HG02970 (cell line): ENCODE results near the gene RAB33B.
"Not testable (repeated sequence)": the region's sequence is repeated elsewhere in the genome, so short reads cannot be mapped to it uniquely, and the experiment has no call there.

Experiments
- ATAC-seq: cut with Tn5 transposase; IDR thresholded peaks from one replicate; pipeline ENCODE4 v1.9.1; 2021; ENCODE audit warnings: mild to moderate bottlenecking, moderate library complexity, moderate number of reproducible peaks; ENCODE audit not compliant: unreplicated experiment, low FRiP score

Gene RAB33B

DNA sequence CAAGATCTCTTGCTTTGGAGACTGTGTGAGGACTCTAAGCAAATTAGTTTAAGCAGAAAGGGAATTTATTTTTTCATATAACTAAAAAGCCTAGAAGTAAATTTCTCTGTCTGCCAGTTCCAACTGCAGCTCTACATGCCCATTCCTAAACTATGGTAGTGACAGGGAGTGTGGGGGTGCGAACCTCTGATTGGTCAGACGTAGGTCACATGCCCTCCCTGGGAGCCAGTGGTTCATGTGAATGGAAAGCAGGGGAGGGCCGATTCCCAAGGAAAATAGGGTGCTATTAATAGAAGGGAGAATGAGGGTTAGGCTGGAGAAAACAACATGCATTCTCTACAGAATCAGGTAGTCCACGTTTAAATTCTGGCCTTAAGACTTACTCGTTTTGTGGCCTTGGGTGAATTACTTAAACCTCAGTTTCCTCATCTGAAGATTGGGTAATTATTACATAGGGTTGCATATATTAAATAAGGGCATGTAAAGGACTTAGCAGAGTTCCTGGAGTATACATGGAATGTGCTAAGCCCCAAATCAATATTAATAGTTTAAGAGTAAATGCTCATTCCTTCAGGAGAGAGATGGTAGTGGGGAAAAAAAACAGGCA is 7.2 kb downstream of the RAB33B start:
- no peak for ATAC-seq

DNA sequence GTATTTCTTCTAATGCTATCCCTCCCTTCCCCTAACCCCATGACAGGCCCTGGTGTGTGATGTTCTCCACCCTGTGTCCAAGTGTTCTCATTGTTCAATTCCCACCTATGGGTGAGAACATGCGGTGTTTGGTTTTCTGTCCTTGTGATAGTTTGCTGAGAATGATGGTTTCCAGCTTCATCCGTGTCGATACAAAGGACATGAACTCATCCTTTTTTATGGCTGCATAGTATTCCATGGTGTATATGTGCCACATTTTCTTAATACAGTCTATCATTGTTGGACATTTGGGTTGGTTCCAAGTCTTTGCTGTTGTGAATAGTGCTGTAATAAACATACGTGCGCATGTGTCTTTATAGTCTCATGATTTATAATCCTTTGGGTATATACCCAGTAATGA is 10.6 kb downstream of the RAB33B start:
- ATAC-seq = not testable (repeated sequence)

DNA sequence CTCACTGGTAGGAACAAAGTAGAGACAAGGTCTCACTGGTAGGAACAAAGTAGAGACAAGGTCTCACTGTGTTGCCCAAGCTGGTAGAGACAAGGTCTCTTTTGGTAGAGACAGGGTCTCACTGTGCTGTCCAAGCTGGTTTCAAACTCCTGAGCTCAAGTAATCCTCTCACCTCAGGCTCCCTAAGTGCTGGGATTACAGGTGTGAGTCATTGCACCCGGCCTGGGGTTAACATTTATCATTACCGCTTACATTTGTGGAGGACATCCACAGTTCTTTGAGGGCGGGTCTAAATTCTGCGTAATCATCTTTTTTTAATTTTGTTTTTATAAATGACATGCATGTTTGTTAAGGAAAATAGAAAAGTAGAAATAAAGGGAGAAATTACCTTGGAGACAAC is 12.0 kb downstream of the RAB33B start:
- no peak for ATAC-seq

DNA sequence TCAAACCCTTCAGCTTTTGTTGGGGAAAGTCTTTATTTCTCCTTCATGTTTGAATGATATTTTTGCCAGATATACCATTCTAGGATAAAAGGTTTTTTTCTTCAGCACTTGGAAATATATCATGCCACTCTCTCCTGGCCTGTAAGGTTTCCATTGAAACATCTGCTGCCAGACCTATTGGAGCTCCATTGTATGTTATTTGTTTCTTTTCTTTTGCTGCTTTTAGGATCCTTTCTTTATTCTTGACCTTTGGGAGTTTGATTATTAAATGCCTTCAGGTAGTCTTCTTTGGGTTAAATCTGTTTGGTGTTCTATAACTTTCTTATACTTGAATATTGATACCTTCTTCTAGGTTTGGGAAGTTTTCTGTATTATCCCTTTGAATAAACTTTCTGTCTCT is 14.8 kb downstream of the RAB33B start:
- ATAC-seq = not testable (repeated sequence)

DNA sequence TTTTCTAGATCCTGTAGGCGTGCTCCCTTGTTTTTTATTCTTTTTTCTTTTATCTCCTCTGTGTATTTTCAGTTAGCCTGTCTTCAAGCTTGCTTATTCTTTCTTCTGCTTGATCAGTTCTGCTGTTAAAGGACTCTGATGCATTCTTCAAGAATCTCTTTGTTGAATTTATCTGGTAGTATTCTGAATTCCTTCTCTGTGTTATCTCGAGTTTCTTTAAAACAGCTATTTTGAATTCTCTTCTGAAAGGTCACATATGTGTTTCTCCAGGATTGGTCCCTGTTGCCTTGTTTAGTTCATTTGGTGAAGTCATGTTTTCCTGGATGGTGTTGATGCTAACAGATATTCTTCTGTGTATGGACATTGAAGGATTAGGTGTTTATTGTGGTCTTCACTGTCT is 15.3 kb downstream of the RAB33B start:
- no peak for ATAC-seq

DNA sequence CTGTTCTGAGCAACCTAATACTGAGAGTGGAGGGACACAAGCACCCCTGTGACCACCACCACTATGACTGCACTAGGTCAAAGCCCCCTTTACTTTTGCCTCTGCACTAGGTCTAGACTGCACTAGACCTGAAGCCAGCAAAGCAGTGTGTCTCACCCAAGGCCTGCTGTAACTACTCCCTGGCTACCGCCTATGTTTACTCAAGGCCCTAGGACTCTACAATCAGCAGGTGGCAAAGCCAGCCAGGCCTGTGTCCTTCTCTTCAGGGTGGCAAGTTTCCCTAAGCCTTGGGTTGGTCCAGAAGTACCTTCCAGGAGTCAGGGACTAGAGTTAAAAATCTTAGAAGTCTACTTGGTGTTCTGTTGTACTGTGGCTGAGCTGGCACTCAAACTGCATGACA is 15.9 kb downstream of the RAB33B start:
- no peak for ATAC-seq

DNA sequence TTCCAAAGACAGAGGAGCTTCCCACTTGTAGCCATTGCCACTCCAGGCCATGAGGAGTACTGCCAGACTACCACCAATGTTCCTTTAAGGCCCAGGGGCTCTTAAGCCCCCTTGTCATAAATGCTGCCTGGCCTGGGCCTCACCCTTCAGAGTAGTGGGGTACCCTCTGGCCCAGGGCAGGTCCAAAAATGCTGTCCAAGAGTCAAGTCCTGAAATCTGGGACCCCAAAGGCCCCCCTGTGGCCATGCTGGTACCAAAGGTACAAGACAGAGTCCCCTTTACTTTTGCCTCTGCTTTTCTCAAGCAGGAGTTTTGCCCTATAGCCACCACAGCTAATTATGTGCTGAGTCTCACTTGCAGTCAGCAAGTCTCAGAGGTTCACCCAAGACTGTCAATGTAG is 16.4 kb downstream of the RAB33B start:
- no peak for ATAC-seq

DNA sequence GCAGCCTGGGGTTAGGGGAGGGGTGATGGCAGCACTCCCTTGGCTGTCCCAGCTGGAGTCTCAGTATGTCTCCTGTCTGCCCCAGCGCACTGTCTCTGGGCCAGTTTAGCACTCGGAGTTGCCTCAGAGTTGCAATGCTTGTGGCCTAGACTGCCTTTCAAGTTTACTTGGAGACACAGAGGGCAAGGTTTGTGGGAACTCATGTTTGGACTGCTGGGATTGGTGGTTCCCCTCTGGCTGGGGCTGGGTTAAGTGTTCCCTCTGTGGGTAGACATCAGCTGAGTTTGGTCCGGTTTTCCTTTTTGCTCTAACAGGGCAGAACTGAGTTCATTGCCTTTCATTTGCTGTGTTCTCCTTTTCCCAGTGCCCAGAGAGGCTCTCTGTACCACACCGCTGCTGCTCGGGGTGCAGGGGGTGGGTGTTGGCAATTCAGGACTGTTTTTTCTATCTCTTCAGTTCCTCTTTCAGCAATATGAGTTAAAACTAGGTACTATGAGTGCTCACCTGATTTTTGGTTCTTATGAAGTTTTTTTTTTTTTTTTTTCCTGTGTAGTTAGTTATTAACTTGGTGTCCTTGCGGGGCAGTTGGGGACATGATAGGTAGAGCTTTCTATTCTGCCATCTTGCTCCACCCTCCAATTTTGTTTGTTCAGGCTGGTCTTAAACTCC is 17.2 kb downstream of the RAB33B start:
- no peak for ATAC-seq

DNA sequence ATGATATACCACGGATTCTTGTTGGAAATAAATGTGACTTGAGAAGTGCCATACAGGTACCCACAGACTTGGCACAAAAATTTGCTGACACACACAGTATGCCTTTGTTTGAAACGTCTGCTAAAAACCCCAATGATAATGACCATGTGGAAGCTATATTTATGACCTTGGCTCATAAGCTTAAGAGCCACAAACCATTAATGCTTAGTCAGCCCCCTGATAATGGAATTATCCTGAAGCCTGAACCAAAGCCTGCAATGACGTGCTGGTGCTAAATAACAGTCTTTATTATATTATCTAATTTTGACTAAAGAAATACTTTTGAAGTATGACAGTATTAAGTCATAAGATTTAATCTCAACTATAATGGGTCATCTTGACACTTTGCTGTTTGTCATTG is 18.9 kb downstream of the RAB33B start:
- no peak for ATAC-seq

DNA sequence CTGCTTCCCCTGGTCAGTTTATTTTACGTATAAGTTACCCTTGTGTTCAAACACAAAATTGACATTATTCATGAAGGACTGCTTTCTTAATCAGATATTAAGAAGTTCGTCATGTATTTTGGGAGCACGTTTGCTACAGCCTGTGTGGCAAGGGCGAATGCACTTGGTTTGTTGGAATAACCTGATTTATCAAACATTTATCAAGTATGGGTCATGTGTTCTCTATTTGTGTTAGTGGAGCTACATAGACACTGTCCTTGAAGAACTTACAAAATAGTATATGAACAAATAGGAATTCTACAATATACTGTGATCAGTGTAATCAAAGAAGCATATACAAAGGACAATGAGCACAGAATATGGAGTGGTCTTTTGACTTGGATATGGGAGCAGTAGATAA is 22.4 kb downstream of the RAB33B start:
- ATAC-seq = no peak

DNA sequence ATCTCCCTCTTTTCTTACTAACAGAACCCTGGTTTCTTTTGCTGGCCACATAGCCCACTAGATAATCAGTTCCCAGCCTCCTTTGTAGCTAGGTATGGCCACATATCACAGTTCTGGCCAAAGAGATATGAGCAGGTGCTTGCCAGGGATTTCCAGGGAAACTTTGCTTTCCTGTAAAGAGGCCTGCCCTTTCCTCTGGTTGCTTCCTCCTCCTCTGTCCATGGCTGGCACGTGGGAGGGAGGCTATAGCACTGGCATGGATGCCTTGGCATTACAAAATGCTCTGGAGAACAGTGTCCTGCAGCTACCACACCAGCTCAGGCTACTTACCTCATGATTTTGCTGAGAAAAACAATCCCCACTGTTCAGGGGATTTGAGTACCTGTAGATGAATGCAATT is 27.5 kb downstream of the RAB33B start:
- no peak for ATAC-seq

DNA sequence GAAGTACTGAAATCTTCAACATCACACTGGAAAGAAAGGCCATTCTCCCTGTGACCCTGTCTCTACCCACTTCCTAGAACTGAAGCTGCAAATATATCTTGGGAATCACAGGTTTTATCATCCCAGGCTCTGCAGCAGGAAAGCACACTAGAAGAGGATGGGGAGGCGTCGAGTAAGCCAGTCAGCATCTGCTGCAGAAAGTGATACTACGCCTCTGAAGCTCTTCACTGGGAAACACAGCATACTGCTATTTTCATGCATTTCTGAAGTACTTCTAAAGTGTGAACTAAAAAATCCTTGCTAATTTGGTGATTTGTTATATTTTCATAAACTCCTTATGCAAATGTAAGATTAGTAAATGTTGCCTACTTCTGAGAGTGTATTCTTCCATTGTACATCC is 29.1 kb downstream of the RAB33B start:
- ATAC-seq = no peak

DNA sequence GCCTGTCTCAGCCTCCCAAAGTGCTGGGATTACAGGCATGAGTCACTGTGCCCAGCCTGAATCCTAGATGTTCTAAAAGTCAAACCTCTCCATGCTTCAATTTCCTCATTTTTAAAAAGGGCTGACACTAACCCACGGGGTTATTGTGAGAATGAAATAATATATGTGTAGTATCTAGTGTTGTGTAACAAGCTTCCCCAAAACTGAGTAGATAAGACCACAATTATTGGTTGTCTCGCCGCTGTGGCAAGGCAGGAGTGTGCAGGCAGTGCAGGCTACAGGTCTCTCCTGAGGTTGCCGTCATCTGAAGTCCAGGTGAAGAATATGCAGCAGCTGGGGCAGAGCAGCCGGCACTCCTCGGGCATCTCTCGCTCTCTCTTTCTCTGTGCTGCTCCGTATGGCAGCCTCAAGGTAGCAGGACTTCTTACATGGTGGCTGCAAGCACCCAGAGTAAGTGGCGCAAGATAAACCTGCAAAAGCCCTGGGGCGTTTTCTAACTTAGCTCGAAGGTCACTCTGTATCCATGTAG is 30.9 kb downstream of the RAB33B start:
- no peak for ATAC-seq

DNA sequence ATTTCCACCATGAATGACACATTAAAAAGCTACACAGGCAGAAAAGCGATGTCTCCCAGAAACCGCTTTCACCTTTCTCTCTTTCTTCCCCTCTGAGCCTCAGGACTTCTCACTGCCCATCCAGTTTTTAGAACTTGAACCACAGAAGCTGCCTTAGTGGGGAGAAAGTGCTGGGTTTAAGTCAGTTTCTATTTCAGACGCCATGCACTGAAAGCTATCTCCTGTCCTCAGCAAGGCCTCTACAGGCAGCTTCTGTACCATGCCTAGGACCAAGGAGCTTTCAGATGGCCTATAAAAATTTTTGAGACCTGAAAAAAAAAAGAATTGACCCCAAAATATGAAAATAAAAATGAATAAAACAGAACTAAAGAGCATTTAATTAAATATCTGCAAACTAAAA is 34.5 kb downstream of the RAB33B start:
- ATAC-seq = no peak

DNA sequence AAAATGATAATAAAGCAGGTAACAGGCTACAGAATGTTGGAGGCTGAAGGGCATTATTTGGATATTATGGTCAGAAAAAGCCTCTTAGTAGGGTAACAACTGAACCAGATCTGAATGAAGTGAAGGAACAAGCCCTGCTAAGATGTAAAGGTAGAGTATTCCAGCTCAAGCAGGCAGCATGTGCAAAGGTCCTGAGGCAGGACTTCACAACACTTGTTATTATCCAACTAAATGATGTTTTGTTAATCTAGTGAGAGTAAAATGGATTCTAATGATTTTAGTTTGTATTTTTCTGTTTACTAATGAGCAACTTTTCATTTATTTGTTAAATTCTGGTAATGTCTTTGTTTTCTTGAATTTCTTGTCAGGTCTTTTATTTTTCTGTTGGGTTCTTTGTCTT is 35.7 kb downstream of the RAB33B start:
- no peak for ATAC-seq

DNA sequence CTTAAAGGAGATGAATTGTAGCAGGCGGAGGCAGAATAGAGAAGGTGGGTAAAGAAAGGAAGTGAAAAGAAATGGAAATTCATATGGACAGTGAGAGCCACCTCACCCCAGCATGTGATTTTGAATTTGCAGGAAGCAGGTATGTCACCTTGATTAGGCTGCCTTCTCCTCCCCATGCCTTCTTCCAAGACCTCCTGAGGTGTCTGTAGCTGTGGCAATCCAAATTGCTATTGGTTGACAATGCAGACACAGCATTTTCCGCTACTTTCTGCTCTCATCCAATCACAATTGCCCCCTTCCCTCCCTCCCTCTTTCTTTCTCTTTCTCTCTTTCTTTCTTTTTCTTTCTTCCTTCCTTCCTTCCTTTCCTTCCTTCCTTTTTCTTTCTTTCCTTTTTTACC is 38.5 kb downstream of the RAB33B start:
- no peak for ATAC-seq

DNA sequence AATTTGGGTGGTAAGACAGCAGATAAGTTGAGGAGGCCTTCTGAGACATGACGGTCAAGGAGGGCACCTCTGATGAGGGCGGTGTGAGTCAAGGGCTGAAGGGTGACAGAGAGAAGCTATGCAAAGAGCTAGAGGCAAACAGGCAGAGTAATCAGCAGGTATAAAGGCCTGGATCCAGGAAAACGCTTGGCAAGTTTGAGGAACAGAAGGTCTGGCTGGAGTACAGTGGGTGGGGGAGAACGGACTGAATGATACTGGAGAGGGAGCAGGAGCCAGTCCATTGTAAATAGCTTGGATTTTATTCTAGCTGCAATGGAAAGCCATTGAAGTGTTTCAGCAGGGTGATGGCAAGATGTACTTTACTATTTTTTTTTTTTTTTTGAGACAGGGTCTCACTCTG is 39.3 kb downstream of the RAB33B start:
- ATAC-seq = no peak

DNA sequence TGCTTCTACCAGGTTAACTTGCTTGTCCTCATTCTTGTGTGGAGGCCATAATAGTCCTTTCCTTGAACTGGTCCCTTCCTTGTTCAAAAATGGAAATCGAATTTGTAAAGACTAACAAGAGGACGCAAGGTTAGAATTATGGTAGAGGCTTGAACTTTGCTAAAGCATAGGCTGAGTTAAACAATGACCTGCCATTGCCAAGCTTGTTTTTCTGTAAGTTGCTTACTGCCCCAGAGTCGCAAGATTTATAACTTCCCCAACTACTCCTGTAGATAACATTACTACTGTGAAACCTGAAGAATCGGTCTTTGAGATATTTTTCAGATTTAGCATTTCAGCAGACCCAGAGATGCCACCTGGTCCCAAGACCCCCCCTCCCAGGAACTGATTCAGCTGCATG is 45.3 kb downstream of the RAB33B start:
- no peak for ATAC-seq

DNA sequence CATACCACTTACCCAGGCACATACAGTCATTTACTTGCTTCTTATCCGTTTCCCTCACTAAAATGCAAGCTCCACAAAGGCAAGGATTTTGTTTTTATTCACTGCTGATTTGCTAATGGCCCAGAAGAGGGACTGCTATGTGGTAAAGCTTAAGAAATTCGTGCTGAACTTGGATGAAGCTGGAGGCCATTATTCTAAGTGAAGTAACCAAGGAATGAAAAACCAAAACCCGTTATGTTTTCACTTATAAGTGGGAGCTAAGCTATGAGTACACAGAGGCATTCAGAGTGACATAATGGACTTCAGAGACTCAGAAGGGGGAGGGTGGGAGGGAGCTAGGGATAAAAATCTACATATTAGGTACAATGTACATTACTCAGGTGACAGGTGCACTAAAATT is 47.2 kb downstream of the RAB33B start:
- no peak for ATAC-seq

DNA sequence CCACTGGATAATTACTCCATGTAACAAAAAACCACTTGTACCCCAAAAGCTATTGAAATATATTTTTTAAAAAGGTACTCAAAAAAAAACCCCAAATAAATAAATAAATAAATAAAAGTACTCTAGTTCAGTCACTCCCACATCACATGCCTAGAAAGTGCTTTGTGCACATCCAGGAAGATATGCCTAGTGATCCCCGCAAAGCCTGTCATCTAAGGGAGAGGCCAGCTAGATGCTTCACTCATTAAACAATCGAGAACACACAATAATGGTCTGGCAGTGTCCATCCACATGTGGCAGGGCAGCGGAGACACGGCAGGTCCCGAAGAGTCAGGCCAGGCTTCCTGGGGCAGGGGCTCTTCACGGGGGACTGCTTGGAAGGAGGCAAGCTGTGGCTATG is 47.6 kb downstream of the RAB33B start:
- no peak for ATAC-seq

DNA sequence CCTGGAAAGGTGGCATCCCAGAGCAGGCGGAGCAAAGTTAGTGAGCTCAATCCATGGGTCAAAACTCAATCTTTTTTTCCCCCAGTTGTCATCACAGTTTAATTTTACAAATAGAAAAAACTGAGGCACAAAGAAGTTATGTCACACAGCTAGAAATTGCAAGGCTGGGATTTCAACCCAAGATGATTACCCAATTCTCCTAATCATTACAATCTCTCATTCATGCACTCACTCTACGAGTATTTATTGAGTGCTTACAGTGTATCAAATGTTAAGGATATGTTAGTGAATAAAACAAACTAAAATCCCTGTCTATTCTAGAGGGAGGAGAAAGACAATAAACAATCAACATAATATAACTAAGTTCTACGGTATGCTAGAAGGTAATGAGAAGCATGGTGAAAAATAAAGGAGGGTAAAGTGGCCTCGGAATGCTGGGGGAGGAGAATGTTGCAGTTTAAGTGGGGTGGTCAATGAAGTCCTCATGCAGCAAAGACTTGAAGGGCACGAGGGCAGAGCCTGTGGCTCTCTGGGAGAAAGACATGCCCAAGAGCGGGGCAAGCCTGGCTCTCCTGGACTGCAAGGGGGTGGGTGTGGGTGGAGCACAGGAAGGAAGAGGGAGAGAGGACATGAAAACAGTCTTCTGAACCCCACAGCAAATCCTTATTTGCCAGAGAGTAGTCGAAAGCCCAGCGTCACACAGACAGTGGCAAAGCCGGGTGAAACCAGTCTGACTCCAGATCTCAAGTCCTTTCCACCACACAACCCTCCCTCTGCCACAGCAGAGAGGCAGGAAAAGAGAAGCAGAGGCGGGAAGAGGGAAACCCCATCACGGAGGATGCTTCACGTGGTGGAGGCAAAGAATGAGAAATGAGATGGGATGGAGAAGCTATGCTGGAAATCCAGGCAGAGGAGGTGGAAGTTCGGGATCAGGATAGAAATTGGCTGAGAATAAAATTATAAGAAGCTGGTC is 48.3 kb downstream of the RAB33B start:
- no peak for ATAC-seq
